Esophagus squamous epithelium (tissue), 4 donors: ENCODE data around the gene ZNF746.

Experiments used
- CTCF ChIP-seq, 6 experiments: fragments of 450-650 bp in 4 of 6; fragments of 200-600 bp in 2 of 6; sonication (generic) in 2 of 6; IDR thresholded peaks; one replicate each; pipeline ENCODE4 v1.5.1; 2016 to 2019; ENCODE audit warnings: antibody characterized with exemption in 6 of 6, mild to moderate bottlenecking in 4 of 6, moderate library complexity in 4 of 6
- POLR2A ChIP-seq, 4 donors: fragments of 450-650 bp; IDR thresholded peaks; one replicate each; pipeline ENCODE4 v1.6.1; 2017; ENCODE audit warnings: antibody characterized with exemption in 4 of 4, mild to moderate bottlenecking in 4 of 4, moderate library complexity in 3 of 4

- no peak for TF ChIP-seq POLR2A (IDR thresholded peaks at IDR 0.05)
- no peak for TF ChIP-seq CTCF (IDR thresholded peaks at IDR 0.05)
Measured at GRCh38 chr7:149462101-149462520, 35.5 kb downstream of the ZNF746 start.
